Measurements from ENCODE around the gene ADGRE2.
"Not testable (repeated sequence)": the region's sequence is repeated elsewhere in the genome, so short reads cannot be mapped to it uniquely, and the experiment has no call there.

ADGRE2 gene

GRCh38 chr19:14778110-14778845 is at the start of gene ADGRE2:
TSS of gene ADGRE2 (minus strand) at chr19:14778560. CDS start at chr19:14776756, 1,804 bp downstream.
- DNase-seq: not testable (repeated sequence)

- DNase-seq: no peak
Observed at GRCh38 chr19:14826006-14826405, 47.6 kb upstream of the ADGRE2 start.

GRCh38 chr19:14821937-14822336 is 43.6 kb upstream of the ADGRE2 start:
- no peak for DNase-seq

GRCh38 chr19:14818588-14818987 is 40.2 kb upstream of the ADGRE2 start:
- DNase-seq: no peak

GRCh38 chr19:14817052-14817451 is 38.7 kb upstream of the ADGRE2 start:
- no peak for DNase-seq

GRCh38 chr19:14814982-14815652 is 36.8 kb upstream of the ADGRE2 start:
- no peak for DNase-seq

- DNase-seq: no peak
Observed at GRCh38 chr19:14809272-14810057, 31.1 kb upstream of the ADGRE2 start.

GRCh38 chr19:14804765-14805164 is 26.4 kb upstream of the ADGRE2 start:
- no peak for DNase-seq

- DNase-seq: no peak
Observed at GRCh38 chr19:14798760-14799159, 20.4 kb upstream of the ADGRE2 start.

- no peak for DNase-seq
Observed at GRCh38 chr19:14796021-14796420, 17.7 kb upstream of the ADGRE2 start.

GRCh38 chr19:14795078-14795721 is 16.8 kb upstream of the ADGRE2 start:
- no peak for DNase-seq

GRCh38 chr19:14792250-14792649 is 13.9 kb upstream of the ADGRE2 start:
- not testable (repeated sequence) for DNase-seq

- peak; percentile 25 to 44 for DNase-seq
Observed at GRCh38 chr19:14786421-14786851, 8.1 kb upstream of the ADGRE2 start.

GRCh38 chr19:14785102-14785793 is 6.9 kb upstream of the ADGRE2 start:
- DNase-seq: not testable (repeated sequence)

- peak in 1 of 2 donors; percentile 28 for DNase-seq
Observed at GRCh38 chr19:14784730-14785101, 6.4 kb upstream of the ADGRE2 start.

GRCh38 chr19:14783410-14783998 is 5.1 kb upstream of the ADGRE2 start:
- not testable (repeated sequence) for DNase-seq

GRCh38 chr19:14782626-14783409 is 4.5 kb upstream of the ADGRE2 start:
- DNase-seq: no peak

GRCh38 chr19:14781713-14782536 is 3.6 kb upstream of the ADGRE2 start:
- DNase-seq: not testable (repeated sequence)

- DNase-seq: not testable (repeated sequence)
Observed at GRCh38 chr19:14780622-14781225, 2.4 kb upstream of the ADGRE2 start.

- no peak for DNase-seq
Observed at GRCh38 chr19:14779151-14779550, 791 bp upstream of the ADGRE2 start.

Data from stimulated activated CD4-positive, alpha-beta T cell treated with anti-CD3 and anti-CD28 coated beads, Interleukin-2, amount 100 ng/mL, for 24 hours (primary cell).